Astrocyte of the cerebellum (primary cell): ENCODE data around the gene BMX.
A peak's percentile ranks its signal among the peaks of the same experiment; 100 is the strongest.

Experiments
- DNase-seq: peaks from one replicate; pipeline ENCODE4 v3.0.0-alpha.2; 2011; ENCODE audit warnings: low read depth
- H3K4me3 ChIP-seq: 2 replicates; pipeline ENCODE4 v1.5.1; 2011; ENCODE audit warnings: mild to moderate bottlenecking, low read depth, low read length, moderate library complexity
- in situ Hi-C: cut with HindIII; loops from 2 replicates; pipeline ENCODE4 v1.10.0; 2017; ENCODE audit warnings: low sequenced_read_pairs
- TF ChIP-seq, protein P1 (sequence below): IDR thresholded peaks from 2 replicates; pipeline ENCODE4 v1.5.1; 2012; ENCODE audit warnings: low read length, low read depth, moderate library complexity, mild to moderate bottlenecking; ENCODE audit errors: missing control alignments

The BMX gene

DNA sequence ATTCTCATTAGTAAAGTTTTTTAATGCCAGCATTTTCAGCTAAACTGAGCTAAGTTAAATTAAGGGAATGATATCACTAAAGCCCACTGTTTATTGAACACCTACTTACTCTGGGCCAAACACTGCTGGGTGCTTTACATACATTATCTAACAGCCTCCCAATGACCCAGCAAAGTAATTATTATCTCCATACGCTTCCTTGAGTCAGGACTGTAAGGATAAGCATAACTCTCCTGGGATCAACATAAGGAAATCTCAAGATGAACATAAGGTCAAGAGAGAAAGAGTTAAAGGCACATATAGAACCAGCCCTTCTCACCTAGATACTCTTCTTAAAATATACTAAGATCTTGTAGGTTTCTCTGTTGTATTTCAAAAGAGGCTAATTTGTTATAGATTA lies 13.7 kb downstream of the BMX start:
- no peak overlapping the region for H3K4me3 ChIP-seq
- TF ChIP-seq, protein P1, sequence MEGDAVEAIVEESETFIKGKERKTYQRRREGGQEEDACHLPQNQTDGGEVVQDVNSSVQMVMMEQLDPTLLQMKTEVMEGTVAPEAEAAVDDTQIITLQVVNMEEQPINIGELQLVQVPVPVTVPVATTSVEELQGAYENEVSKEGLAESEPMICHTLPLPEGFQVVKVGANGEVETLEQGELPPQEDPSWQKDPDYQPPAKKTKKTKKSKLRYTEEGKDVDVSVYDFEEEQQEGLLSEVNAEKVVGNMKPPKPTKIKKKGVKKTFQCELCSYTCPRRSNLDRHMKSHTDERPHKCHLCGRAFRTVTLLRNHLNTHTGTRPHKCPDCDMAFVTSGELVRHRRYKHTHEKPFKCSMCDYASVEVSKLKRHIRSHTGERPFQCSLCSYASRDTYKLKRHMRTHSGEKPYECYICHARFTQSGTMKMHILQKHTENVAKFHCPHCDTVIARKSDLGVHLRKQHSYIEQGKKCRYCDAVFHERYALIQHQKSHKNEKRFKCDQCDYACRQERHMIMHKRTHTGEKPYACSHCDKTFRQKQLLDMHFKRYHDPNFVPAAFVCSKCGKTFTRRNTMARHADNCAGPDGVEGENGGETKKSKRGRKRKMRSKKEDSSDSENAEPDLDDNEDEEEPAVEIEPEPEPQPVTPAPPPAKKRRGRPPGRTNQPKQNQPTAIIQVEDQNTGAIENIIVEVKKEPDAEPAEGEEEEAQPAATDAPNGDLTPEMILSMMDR = no peak
- DNase-seq = no peak
- in situ Hi-C loops = no loop called here

- no peak overlapping the region for H3K4me3 ChIP-seq
- DNase-seq = no peak
- in situ Hi-C loops = no loop called here
- TF ChIP-seq, protein P1 = no peak
Observed at GRCh38 chrX:15515931-15516330, 15.3 kb downstream of the BMX start.

GRCh38 chrX:15522464-15522863 lies 21.9 kb downstream of the BMX start:
- TF ChIP-seq, protein P1 = no peak
- in situ Hi-C loops = no loop called here
- no peak for DNase-seq
- H3K4me3 ChIP-seq = no peak overlapping the region

DNA sequence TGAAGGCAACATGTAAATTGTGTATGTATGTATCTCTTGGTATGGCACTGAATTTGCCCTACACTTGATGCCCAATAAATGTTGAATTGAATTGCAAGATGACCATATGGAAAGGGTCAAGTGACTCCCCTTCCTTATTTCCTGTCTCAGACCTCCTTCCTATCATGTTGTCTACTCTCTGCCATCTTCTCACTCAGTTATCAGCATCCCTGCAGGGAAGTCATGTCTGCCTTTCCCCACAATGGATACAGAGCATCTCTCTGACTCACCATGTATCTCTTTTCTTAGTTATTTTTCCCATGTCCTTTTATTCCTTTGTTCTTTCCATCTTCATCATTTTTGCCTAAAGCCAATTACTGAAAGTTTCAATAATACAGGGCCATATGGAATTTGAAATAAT lies 22.5 kb downstream of the BMX start:
- DNase-seq = no peak
- in situ Hi-C loops = no loop called here
- TF ChIP-seq, protein P1 = no peak
- H3K4me3 ChIP-seq = no peak overlapping the region

GRCh38 chrX:15524417-15524816 lies 23.8 kb downstream of the BMX start:
- in situ Hi-C loops = no loop called here
- H3K4me3 ChIP-seq = no peak overlapping the region
- TF ChIP-seq, protein P1 = no peak
- peak; percentile 72 for DNase-seq

GRCh38 chrX:15525664-15526416 lies 25.2 kb downstream of the BMX start:
- TF ChIP-seq, protein P1 = no peak
- in situ Hi-C loops = no loop called here
- DNase-seq = no peak
- H3K4me3 ChIP-seq = no peak overlapping the region
